ENCODE results near the gene PSTPIP2.
"Not testable (repeated sequence)": the region's sequence is repeated elsewhere in the genome, so short reads cannot be mapped to it uniquely, and the experiment has no call there.

Gene PSTPIP2

GRCh38 chr18:46071653-46072375, at the start of gene PSTPIP2:
TSS of gene PSTPIP2 (minus strand) at chr18:46072260. CDS start at chr18:46072188, 72 bp downstream.
- peak; percentile 70 for DNase-seq

GRCh38 chr18:46113751-46114150, 41.7 kb upstream of the PSTPIP2 start:
- DNase-seq = no peak

- no peak for DNase-seq
These were observed 38.3 kb upstream of the PSTPIP2 start for GRCh38 chr18:46110406-46110805.

GRCh38 chr18:46109386-46109785, 37.3 kb upstream of the PSTPIP2 start:
- no peak for DNase-seq

- DNase-seq = peak; percentile 80
These were observed 32.3 kb upstream of the PSTPIP2 start, which contains the start of gene HAUS1 for GRCh38 chr18:46104128-46104911. TSS of gene HAUS1 (plus strand) at chr18:46104385. CDS start at chr18:46104412, 27 bp downstream.

- no peak for DNase-seq
These were observed 27.4 kb upstream of the PSTPIP2 start for GRCh38 chr18:46099463-46099862.

- DNase-seq = no peak
These were observed 26.5 kb upstream of the PSTPIP2 start for GRCh38 chr18:46098616-46098933.

- DNase-seq = peak; percentile 84
These were observed 25.9 kb upstream of the PSTPIP2 start, which contains the start of gene ATP5F1A for GRCh38 chr18:46097801-46098615. TSS of gene ATP5F1A (minus strand) at chr18:46098296. CDS start at chr18:46098231, 65 bp downstream.

- peak; percentile 32 for DNase-seq
These were observed 25.4 kb upstream of the PSTPIP2 start for GRCh38 chr18:46097431-46097800.

GRCh38 chr18:46096651-46097300, 24.7 kb upstream of the PSTPIP2 start:
- DNase-seq = no peak

- no peak for DNase-seq
These were observed 23.5 kb upstream of the PSTPIP2 start for GRCh38 chr18:46095532-46095931.

GRCh38 chr18:46088501-46088900, 16.4 kb upstream of the PSTPIP2 start:
- DNase-seq = not testable (repeated sequence)

- DNase-seq = no peak
These were observed 12.4 kb upstream of the PSTPIP2 start for GRCh38 chr18:46084431-46084830.

- no peak for DNase-seq
These were observed 8.1 kb upstream of the PSTPIP2 start for GRCh38 chr18:46080156-46080555.

- DNase-seq = no peak
These were observed 7.3 kb upstream of the PSTPIP2 start for GRCh38 chr18:46079336-46079735.

- DNase-seq = peak; percentile 80
These were observed 1.6 kb upstream of the PSTPIP2 start for GRCh38 chr18:46073474-46074331.

GRCh38 chr18:46072959-46073358, 899 bp upstream of the PSTPIP2 start:
- DNase-seq = no peak

- no peak for DNase-seq
These were observed 362 bp upstream of the PSTPIP2 start for GRCh38 chr18:46072376-46072867.

GRCh38 chr18:46070815-46071652, 1.0 kb downstream of the PSTPIP2 start:
- DNase-seq = no peak

GRCh38 chr18:46070232-46070631, 1.8 kb downstream of the PSTPIP2 start:
- no peak for DNase-seq

GRCh38 chr18:46069524-46069923, 2.5 kb downstream of the PSTPIP2 start:
- no peak for DNase-seq
